Pons (tissue), 1 donor: ENCODE results near the gene TNFSF13.

ENCODE experiments used
- DNase-seq: peaks from one replicate; pipeline ENCODE4 v3.0.0-alpha.2; 2016; ENCODE audit warnings: low spot score

The TNFSF13 gene

DNA sequence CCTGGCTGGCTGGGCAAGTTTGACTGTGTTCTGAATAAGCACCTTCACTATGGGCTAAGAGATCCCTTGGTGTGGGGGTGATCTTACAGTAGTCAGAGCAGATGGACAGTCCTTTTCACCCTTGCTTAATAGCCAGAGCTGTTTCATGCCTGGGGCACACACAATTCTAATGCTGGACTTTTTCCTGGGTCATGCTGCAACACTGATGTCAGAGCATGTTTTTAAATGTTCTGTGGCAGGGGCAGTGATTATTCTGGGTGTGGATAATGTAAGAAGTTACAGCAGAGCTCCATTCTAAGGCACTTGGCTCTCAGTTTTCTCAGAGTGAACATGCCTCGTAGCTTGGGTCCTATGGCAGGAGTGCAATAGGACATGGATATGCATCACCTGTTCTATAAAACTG lies 16.9 kb downstream of the TNFSF13 start:
- no peak for DNase-seq

DNA sequence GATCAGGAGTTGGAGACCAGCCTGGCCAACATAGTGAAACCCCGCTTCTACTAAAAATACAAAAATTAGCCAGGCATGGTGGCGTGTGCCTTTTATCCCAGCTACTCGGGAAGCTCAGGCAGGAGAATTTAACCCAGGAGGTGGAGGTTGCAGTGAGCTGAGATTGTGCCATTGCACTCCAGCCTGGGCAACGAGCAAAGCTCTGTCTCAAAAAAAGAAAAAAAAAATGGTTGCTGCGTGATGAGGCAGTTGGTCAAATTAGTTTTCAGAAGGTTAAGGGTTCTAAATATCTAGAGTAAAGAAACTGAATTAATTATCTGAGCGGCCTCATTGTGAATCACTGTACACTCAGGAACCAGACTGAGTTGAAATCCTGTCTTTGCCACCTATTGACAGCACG lies 17.4 kb downstream of the TNFSF13 start:
- no peak for DNase-seq

DNA sequence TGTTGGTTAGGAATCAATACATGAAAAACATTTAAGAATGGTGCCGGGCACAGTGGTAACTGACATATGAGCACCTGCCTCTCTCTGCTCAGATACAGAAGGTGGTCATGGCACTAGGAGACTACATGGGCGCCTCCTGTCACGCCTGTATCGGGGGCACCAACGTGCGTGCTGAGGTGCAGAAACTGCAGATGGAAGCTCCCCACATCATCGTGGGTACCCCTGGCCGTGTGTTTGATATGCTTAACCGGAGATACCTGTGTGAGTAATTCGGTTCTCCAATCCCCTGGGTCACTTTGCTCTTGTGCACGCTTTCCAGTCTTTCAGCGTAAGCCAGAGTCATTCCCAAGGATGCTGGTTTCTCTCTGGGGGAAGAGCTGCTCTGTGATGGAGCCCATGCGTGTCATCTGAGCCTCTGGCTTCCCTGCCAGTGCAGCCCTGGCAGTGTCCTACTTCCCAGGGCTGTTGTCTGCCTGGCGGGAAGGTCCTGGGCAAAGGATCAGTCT lies 17.9 kb downstream of the TNFSF13 start:
- no peak for DNase-seq

DNA sequence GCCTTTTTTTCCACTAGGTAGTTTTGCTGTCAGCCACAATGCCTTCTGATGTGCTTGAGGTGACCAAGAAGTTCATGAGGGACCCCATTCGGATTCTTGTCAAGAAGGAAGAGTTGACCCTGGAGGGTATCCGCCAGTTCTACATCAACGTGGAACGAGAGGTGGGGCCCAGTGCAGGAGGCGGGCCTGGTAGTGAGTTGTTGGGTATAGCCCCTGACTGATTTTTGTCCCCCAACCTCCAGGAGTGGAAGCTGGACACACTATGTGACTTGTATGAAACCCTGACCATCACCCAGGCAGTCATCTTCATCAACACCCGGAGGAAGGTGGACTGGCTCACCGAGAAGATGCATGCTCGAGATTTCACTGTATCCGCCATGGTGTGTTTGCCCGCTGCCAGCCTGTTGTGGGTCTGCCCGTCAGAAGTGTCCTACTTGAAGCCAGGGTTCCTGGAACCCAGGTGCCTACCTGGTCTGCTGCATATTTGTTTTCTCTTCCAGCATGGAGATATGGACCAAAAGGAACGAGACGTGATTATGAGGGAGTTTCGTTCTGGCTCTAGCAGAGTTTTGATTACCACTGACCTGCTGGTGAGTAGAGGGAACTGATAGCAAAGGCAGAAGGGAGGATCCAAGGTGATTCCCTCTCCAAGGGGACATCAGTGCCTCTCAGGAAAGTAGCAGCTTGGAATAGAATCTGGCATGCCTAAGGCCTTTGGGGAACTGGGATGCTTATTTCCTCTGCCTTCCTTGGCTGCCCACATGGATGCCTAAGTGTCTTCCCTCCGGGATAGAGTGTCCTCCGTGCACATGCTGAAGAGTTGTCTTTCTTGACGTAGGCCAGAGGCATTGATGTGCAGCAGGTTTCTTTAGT lies 19.0 kb downstream of the TNFSF13 start:
- no peak for DNase-seq

DNA sequence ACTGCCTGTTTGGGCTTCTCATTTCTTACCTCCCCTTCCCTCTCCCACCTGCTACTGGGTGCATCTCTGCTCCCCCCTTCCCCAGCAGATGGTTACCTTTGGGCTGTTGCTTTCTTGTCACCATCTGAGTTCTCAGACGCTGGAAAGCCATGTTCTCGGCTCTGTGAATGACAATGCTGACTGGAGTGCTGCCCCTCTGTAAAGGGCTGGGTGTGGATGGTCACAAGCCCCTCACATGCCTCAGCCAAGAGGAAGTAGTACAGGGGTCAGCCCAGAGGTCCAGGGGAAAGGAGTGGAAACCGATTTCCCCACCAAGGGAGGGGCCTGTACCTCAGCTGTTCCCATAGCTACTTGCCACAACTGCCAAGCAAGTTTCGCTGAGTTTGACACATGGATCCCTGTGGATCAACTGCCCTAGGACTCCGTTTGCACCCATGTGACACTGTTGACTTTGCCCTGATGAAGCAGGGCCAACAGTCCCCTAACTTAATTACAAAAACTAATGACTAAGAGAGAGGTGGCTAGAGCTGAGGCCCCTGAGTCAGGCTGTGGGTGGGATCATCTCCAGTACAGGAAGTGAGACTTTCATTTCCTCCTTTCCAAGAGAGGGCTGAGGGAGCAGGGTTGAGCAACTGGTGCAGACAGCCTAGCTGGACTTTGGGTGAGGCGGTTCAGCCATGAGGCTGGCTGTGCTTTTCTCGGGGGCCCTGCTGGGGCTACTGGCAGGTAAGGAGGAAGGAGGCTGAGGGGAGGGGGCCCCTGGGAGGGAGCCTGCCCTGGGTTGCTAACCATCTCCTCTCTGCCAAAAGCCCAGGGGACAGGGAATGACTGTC lies 20.7 kb downstream of the TNFSF13 start, which contains the start of gene CD68:
Gene CD68, plus strand, starts transcription at position 638 of the 833 bp plus-strand sequence. Its CDS starts 40 bp downstream, at position 678.
- peak; percentile 73 for DNase-seq

DNA sequence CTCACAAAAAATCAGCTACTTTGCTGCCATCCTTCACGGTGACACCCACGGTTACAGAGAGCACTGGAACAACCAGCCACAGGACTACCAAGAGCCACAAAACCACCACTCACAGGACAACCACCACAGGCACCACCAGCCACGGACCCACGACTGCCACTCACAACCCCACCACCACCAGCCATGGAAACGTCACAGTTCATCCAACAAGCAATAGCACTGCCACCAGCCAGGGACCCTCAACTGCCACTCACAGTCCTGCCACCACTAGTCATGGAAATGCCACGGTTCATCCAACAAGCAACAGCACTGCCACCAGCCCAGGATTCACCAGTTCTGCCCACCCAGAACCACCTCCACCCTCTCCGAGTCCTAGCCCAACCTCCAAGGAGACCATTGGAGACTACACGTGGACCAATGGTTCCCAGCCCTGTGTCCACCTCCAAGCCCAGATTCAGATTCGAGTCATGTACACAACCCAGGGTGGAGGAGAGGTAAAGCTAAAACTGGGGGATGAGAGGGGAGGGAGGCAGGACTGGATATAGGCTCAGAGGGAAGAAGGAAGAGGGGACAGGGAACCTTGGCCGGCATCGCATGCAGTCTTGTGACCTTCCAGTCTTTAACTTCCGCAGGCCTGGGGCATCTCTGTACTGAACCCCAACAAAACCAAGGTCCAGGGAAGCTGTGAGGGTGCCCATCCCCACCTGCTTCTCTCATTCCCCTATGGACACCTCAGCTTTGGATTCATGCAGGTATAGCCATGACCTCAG lies 21.5 kb downstream of the TNFSF13 start:
- DNase-seq = no peak

DNA sequence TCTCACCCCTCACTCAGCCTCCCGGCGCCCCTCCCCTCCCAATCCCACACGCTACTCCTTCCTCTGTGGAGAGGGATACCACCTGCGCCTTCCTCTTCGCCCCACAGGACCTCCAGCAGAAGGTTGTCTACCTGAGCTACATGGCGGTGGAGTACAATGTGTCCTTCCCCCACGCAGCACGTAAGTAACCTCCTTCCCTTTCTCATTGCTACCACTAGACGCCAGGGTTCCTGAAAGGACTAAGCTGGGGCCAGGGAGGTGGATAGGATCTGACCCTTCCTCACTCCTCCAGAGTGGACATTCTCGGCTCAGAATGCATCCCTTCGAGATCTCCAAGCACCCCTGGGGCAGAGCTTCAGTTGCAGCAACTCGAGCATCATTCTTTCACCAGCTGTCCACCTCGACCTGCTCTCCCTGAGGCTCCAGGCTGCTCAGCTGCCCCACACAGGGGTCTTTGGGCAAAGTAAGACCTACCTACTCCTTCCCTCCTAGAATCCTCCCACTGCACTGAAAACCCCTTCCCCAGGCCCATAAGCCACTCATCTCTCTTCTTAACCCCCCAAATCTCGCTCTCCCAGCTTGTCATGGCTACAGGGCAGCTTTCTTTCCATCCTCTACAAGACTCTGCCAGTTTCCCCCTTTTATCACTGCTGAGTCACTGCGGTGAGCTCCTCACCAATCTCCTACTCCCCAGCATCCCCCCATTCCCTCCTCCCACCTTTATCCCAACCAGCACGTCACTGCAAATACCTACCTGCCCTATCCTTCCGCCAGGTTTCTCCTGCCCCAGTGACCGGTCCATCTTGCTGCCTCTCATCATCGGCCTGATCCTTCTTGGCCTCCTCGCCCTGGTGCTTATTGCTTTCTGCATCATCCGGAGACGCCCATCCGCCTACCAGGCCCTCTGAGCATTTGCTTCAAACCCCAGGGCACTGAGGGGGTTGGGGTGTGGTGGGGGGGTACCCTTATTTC lies 22.3 kb downstream of the TNFSF13 start:
- no peak for DNase-seq

DNA sequence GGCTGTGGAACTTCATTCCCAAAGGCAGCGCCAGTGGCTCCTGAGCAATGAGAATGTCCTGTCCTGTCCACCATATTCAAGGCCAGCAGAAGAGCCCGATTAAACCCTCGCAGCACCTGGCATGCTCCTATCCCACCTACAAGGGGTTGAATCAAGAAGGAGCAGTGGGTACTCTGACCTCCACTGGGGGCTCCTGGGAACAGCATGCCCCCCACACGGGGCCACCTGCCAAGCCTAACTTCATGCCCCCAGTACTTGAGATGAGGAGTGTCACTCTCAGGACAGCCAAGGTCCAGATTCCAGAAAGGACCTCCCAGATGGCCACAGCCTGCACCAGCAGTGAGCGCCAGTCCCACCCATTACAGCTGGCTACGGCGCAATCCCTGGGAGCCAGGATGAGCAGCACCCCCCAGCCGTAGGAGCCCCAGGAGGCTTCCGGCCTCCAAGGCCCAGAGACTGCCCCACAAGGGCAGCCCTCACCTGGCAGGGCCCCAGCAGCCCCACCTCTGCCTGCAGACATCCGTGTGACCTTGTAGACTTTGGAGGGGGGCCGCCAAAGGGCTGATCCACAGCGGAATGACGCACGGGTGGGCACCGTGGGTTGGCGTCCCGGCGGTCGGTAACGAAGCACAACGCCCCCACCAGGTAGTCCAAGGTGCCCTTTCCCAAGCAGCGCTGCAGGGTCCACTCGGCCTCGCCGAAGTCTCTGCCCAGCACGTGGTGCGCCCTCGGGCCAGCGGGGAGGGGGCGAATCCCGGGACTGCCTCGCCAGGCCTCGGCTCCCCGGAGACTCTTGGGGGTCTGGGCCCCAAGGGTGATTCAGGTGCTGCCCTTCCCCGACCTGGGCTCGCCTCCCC lies 24.1 kb downstream of the TNFSF13 start:
- DNase-seq = no peak

DNA sequence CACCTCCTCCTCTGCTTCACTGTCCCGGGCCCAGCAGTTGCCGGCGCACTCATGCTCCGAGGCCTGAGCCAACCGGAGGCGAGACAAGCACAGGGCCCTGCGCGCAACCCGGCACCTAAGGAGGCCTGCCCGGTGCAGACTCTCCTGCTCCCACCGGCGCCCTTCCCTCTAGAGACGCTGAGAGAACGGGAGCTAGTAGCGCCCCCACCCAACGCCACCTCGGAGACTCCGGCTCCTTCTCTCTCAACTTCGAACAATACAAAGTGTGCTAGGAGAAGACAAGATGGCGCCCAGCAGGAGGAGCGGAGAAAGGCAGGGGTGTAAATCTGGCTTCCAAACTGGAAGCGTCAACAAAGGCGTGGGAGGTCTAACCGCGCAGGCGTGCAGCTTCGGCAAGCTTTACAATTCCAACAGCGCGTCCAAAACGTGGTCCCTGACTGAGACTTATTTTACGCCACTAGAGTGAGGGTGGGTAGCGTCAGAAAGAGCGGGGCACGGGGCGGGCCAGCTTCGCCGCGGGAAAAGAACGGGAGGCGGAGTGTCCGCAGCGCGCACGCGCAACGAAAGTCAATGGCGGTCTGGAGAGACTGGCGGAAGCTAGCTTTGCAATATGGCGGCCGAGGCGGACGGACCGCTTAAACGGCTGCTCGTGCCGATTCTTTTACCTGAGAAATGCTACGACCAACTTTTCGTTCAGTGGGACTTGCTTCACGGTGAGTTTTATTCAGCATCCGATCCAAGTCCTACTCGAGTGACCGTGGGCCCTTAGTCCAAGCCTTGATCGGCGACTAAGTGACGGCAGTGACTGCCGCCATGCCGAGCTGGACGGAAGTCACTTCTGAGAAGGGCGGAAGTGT lies 24.9 kb downstream of the TNFSF13 start, which contains the start of gene MPDU1:
Gene MPDU1, plus strand, starts transcription at position 600 of the 857 bp plus-strand sequence. Its CDS starts 11 bp downstream, at position 611.
- peak; percentile 97 for DNase-seq

DNA sequence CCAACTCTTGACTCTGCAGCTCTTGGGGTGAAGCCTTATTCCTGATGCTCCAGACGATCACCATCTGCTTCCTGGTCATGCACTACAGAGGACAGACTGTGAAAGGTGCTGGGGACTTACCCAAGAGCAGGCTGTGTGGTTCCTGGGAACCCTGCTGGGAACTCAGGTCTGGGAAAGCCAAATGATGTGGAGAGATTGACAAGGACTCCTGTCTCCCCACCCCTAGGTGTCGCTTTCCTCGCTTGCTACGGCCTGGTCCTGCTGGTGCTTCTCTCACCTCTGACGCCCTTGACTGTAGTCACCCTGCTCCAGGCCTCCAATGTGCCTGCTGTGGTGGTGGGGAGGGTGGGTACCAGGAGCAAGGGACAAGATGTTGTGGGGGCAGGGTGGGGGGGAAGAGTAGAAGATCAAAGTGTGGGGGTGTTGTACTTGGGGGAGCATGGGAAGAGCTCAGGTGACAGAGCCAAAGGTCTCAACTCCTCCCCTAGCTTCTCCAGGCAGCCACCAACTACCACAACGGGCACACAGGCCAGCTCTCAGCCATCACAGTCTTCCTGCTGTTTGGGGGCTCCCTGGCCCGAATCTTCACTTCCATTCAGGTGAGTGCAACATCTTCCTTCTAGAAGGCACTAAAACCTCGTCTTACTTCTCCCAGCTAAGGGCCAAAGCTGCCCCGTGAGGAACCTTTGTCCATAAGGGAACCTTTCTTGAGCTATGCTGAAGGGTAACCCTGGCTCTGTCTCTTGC lies 28.3 kb downstream of the TNFSF13 start:
- no peak for DNase-seq

DNA sequence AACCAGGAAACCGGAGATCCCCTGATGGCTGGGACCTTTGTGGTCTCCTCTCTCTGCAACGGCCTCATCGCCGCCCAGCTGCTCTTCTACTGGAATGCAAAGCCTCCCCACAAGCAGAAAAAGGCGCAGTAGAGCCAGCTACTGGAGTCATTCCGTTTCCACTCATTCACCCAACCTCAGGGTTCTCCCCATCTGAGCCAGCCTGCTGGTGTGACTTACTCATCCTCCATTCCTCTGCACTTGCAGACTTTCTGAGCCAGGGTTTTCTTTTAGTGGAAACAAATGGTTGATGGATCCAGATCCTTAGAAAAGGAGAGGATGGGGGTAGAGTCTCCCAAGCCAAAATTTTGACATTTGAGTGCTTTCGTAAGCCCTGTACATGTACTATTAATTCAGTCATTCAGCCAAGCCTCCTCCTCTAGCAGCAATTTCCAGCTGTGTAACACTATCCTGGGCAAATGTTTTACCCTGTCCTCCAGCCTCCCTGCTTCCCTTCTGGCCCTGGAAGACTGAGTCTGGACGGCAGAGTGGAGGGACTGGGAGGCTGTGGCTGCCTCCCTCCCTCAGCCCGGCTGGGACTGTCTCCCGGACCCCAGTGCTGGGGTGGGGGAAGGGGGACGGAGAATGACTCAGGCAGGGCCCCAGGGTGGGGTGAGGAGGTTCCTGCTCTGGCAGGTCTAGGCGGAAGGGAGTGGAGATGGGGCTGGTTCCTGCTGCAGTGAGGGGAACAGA lies 29.0 kb downstream of the TNFSF13 start:
- DNase-seq = no peak

DNA sequence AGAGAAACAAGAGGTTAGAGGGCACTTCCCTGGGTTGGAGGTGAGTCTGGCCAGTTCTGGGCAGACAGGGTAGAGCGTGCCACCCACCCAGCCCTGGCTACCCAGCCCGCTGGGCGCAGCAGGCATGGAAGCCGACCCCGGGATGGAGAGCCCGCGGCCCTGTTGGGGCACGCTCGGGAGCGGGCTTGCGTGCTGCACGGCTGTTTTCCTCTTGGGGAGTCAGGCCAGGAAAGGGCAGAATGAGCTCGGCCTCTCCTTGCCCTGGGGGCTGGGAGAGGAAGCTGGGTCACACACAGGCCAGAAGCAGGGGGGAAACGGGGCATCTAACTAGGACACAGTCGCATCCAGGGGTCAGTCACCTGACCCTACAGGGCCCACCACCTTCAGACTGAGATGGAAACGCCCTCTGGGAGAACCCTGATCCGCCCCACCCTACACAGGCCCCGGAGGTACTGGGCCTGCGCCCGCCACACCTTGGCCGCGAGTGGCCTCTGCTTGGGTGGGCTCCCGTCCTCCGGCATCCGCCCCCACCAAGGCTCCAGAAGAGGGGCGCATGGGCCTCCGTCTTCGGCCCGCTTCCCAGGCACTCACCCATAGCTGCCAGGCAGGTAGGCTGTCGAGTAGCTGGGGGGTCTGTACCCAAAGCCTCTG lies 30.1 kb downstream of the TNFSF13 start:
- no peak for DNase-seq

DNA sequence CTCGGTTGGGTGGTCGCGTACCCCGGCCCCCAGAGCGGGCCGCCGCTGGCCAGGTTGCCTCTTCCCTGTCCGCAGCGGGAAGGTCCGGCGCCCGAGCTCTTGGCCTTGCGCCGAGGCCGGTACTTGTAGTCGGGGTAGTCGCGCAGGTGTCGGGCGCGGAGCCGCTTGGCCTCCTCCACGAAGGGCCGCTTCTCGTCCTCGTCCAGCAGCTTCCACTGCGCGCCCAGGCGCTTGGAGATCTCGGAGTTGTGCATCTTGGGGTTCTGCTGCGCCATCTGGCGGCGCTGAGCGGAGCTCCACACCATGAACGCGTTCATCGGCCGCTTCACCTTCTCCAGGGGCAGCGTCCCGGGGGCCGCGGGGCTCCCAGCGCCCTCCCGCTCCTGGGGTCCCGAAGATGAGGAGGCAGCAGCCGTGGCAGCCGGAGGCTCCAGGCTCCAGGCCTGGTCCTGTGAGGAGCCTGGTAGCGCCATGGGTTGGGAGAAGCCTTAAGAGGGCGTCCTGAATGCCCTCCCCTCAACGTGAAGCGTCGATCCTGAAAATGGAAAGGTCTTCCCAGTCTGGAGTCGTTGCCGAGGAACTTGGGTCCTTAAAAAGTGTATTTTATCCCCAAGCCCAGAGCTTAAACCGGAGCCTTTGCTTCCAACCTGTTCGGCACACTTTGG lies 30.8 kb downstream of the TNFSF13 start:
- peak; percentile 77 for DNase-seq

DNA sequence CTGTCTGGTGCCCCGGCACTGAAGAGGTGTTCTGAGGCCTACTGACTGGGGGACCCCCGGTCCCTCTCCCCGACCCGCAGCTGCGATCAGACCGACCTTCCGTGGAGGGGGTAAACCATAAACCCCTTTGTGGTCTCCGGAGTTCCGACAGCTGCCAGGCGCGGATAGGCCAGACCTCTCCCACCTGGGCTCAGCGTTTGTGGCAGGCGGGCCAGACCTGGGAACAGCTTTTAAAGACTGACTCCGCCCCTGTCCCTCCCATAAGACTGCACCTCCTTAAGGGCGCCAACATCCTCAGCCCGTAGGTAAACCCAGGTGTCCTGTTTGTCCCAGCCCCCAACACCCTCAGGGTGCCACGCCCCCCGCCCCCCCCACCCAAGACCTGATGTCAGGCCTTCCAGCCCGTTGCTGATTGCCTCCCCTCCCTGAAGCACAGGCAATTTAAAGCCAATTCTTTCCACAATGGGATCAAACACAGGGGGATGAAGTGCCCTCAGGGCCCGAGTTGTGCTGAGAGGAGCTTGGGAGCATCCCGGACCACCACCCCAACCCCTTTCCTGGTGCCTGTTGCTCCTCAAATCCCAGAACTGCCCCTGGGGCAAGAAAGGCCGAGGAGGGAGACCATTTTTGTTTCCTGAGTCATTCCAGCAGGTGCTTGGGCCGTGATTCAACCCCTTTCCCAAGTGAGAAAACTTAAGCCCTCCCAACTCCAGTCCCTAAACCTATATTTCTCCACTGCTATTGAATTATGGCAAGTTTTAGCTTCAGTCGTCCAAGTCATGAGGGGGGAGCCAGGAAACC lies 31.5 kb downstream of the TNFSF13 start, which contains the start of gene SOX15:
Gene SOX15, minus strand, starts transcription at position 204 of the 801 bp plus-strand sequence. CDS start 418 bp downstream, outside the sequence.
- DNase-seq = no peak

DNA sequence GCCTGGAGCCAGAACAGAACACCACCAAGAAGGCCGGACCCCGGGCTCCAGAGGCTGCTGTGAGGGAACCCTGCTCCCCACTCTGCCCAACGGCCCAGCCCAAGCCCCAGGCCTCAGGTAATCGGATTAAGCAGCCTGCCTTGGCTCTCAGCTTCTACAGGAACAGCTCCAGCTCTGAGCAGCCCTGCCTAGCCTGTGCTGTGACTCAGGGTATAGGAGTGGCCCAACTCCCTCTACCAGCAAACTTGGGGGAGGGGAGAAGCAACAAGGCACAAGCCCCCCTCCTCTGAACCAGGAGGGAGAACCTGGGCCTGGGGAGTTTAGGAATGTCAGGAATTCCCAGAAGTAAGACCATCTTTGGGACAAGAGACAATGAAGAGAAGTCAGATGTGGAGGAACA lies 32.2 kb downstream of the TNFSF13 start:
- no peak for DNase-seq
